ENCODE results near the gene CALCOCO2. TPM values are rescaled to one million over a fixed set of nuclear protein-coding genes. Genes with fewer than 3 reads are reported as not detected.

CALCOCO2 gene
- total RNA-seq, 4 donors from 2014 or later, result 40.9 to 318 (median 118) TPM

DNA sequence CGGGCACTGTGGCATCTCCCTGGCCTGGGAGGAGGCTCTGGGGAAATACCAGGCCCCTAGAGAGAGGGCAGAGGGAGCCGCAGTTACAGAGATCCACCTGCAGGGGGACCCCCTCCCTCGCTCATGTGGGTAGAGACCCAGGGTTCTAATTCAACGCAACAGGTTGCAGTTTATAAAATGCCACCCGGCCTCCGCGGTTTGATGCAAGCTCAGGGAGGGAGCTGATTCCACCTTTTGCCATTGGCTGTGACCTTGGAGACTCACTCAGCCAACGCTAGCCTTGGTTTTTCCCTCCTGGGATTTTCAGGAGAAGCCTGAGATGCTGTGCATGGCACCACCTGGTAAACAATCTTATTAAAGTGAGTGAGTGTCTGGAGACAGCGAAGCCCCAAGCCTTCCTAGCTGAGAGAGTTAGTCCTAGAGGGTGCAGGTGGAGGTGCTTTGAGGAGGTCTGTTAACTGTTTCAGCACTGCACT is 25.9 kb upstream of the CALCOCO2 start:
- Histone ChIP-seq H3K27ac (no peak overlapping the region), H3K36me3 (no peaks in the 10 kb centered on the region), H3K4me3 (no peak overlapping the region), H3K9me3 (no peaks in the 10 kb centered on the region), H3K27me3 (no peaks in the 10 kb centered on the region), H3K4me1 (no peaks in the 10 kb centered on the region)
- intact Hi-C loops (cut with DNase I; ENCODE audit: low total_unique reads), result loop anchor here (10.0 kb wide), 1 partner anchor 230 kb away; no protein-coding TSS in a partner anchor
- peak; percentile 39 to 49 for DNase-seq
- TF ChIP-seq POLR2A (IDR thresholded peaks at IDR 0.05) (no peak), CTCF (IDR thresholded peaks at IDR 0.05) (peak; percentile 77 to 90 (median 86))

- intact Hi-C loops (cut with DNase I; ENCODE audit: low total_unique reads), result loop anchor here (10.0 kb wide), 1 partner anchor 226 kb away; no protein-coding TSS in a partner anchor
- no peak overlapping the region for H3K27ac ChIP-seq
- TF ChIP-seq POLR2A (IDR thresholded peaks at IDR 0.05) (no peak), CTCF (IDR thresholded peaks at IDR 0.05) (no peak)
Measured at GRCh38 chr17:48809182-48809581, 21.7 kb upstream of the CALCOCO2 start.

DNA sequence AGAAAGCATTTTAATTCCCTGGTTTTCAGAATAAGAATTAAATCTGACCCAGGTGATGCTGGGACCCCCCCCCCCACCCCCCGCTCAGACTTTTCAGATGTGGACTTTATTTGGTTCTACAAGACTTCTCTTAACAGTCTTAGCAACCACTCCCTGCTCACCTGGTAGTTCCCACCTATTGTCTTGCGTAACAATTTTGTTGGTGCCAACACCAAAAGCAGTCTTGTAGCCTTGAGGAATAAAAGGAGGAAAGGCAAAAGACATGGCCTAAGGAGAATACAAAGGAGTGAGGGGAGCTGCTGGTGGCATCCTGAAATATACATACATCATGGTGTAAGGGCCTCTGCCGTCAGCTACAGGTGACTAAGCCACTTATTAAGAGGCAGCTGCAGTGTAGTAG is 18.8 kb upstream of the CALCOCO2 start:
- H3K4me1 ChIP-seq, result no peaks in the 10 kb centered on the region
- TF ChIP-seq POLR2A (IDR thresholded peaks at IDR 0.05), result no peak
- TF ChIP-seq CTCF (IDR thresholded peaks at IDR 0.05), result no peak
- no peak overlapping the region for H3K27ac ChIP-seq
- no peaks in the 10 kb centered on the region for H3K9me3 ChIP-seq
- no peaks in the 10 kb centered on the region for H3K36me3 ChIP-seq
- no peak for DNase-seq
- intact Hi-C loops (cut with DNase I; ENCODE audit: low total_unique reads), result no loop called here
- H3K27me3 ChIP-seq, result no peaks in the 10 kb centered on the region
- H3K4me3 ChIP-seq, result no peak overlapping the region

More at GRCh38 chr17:48809182-48809581, 21.7 kb upstream of the CALCOCO2 start:
- H3K27me3 ChIP-seq, result no peaks in the 10 kb centered on the region
- no peak overlapping the region for H3K4me3 ChIP-seq
- no peaks in the 10 kb centered on the region for H3K9me3 ChIP-seq
- H3K4me1 ChIP-seq, result no peaks in the 10 kb centered on the region
- no peaks in the 10 kb centered on the region for H3K36me3 ChIP-seq
- DNase-seq, result no peak

DNA sequence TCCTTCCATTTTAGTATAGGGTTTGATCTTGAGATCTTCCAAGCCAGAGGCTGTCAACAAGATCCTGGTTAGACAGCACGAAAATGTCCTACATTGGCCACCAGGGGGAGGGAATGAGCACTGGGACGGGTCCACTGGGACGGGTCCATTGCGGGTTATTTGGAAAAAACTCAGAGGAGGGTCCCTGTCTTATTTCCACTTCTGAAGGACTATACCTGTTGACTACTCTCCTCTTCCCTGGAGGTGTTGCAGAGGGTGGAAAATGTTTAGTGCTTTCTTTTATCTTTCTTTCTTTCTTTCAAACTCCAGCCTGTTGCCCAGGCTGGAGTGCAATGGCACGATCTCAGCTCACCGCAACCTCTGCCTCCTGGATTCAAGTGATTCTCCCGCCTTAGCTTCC is 16.3 kb upstream of the CALCOCO2 start:
- TF ChIP-seq CTCF (IDR thresholded peaks at IDR 0.05) (peak; percentile 32 to 58 (median 57)), POLR2A (IDR thresholded peaks at IDR 0.05) (no peak)
- intact Hi-C loops (cut with DNase I; ENCODE audit: low total_unique reads), result no loop called here
- Histone ChIP-seq H3K36me3 (no peaks in the 10 kb centered on the region), H3K4me1 (peaks cover 0 to 4% of the 10 kb centered on the region in 2 donors), H3K27ac (no peak overlapping the region), H3K27me3 (no peaks in the 10 kb centered on the region), H3K4me3 (no peak overlapping the region), H3K9me3 (no peaks in the 10 kb centered on the region)
- DNase-seq, result peak in 1 of 2 donors; percentile 22

DNA sequence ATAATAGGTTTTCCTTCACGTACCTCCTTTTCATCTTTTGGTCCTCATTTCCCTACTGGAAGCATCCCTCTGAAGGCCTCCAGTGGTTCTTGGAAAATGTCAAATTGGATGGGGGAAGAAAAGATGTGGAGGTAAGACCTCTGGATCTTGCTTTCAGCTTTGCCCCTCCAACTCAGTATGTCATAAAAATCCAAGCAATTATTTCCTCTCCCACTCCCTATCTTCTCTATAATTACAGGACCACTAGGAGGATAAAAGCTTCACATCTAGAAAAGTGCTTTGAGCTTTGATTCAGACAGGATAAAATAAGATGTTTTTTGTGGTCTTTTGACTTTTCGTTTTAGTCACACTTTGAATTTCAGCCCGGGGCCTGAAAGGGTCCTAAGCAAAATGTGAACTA is 15.5 kb upstream of the CALCOCO2 start:
- intact Hi-C loops (cut with DNase I; ENCODE audit: low total_unique reads), result loop anchor here (5.0 kb wide), 1 partner anchor 62 kb away; no protein-coding TSS in a partner anchor
- no peak for DNase-seq
- Histone ChIP-seq H3K27me3 (no peaks in the 10 kb centered on the region), H3K4me1 (peaks cover 0 to 4% of the 10 kb centered on the region in 2 donors), H3K36me3 (no peaks in the 10 kb centered on the region), H3K27ac (no peak overlapping the region), H3K4me3 (no peak overlapping the region), H3K9me3 (no peaks in the 10 kb centered on the region)
- no peak for TF ChIP-seq POLR2A (IDR thresholded peaks at IDR 0.05)
- TF ChIP-seq CTCF (IDR thresholded peaks at IDR 0.05), result no peak
